ENCODE measurements around the gene ZNF43. TPM values are rescaled to one million over a fixed set of nuclear protein-coding genes. Genes with fewer than 3 reads are reported as not detected.

ZNF43 gene
- total RNA-seq, 1 donor from 2014 or later, result 14.8 TPM

GRCh38 chr19:21841488-21842097 lies 5.6 kb upstream of the ZNF43 start:
- intact Hi-C loops (cut with DNase I), result no loop called here
- ATAC-seq (no peak), DNase-seq (no peak)
- Histone ChIP-seq H3K4me1 (peaks cover 2% of the 10 kb centered on the region), H3K9me3 (no peaks in the 10 kb centered on the region), H3K27ac (no peak overlapping the region), H3K27me3 (ENCODE audit: low read depth) (no peaks in the 10 kb centered on the region), H3K4me3 (no peak overlapping the region), H3K36me3 (peaks cover 51% of the 10 kb centered on the region)
- TF ChIP-seq CTCF (IDR thresholded peaks at IDR 0.05), result no peak

GRCh38 chr19:21841081-21841480 lies 5.1 kb upstream of the ZNF43 start:
- Histone ChIP-seq H3K4me1 (peaks cover 7% of the 10 kb centered on the region), H3K27ac (no peak overlapping the region), H3K4me3 (no peak overlapping the region), H3K9me3 (no peaks in the 10 kb centered on the region), H3K36me3 (peaks cover 50% of the 10 kb centered on the region), H3K27me3 (ENCODE audit: low read depth) (no peaks in the 10 kb centered on the region)
- intact Hi-C loops (cut with DNase I), result no loop called here
- no peak for TF ChIP-seq CTCF (IDR thresholded peaks at IDR 0.05)
- ATAC-seq, result no peak
- DNase-seq, result no peak

- H3K9me3 ChIP-seq, result no peaks in the 10 kb centered on the region
- TF ChIP-seq CTCF (IDR thresholded peaks at IDR 0.05), result no peak
Measured at GRCh38 chr19:21839976-21840375, 4.0 kb upstream of the ZNF43 start.

GRCh38 chr19:21838646-21839045 lies 2.7 kb upstream of the ZNF43 start:
- no peak for TF ChIP-seq CTCF (IDR thresholded peaks at IDR 0.05)
- peaks cover 38% of the 10 kb centered on the region for H3K36me3 ChIP-seq
- H3K27me3 ChIP-seq (ENCODE audit: low read depth), result no peaks in the 10 kb centered on the region
- no peaks in the 10 kb centered on the region for H3K9me3 ChIP-seq
- no peak overlapping the region for H3K27ac ChIP-seq
- intact Hi-C loops (cut with DNase I), result no loop called here
- no peak overlapping the region for H3K4me3 ChIP-seq
- ATAC-seq, result no peak
- H3K4me1 ChIP-seq, result peaks cover 7% of the 10 kb centered on the region
- no peak for DNase-seq

More at GRCh38 chr19:21839976-21840375, 4.0 kb upstream of the ZNF43 start:
- DNase-seq (no peak), ATAC-seq (no peak)
- intact Hi-C loops (cut with DNase I), result no loop called here
- Histone ChIP-seq H3K36me3 (peaks cover 47% of the 10 kb centered on the region), H3K4me3 (no peak overlapping the region), H3K27me3 (ENCODE audit: low read depth) (no peaks in the 10 kb centered on the region), H3K27ac (no peak overlapping the region), H3K4me1 (peaks cover 7% of the 10 kb centered on the region)

- Histone ChIP-seq H3K27ac (peak overlapping the region; percentile 95), H3K27me3 (ENCODE audit: low read depth) (no peaks in the 10 kb centered on the region), H3K36me3 (peaks cover 6% of the 10 kb centered on the region), H3K9me3 (peaks cover 26% of the 10 kb centered on the region), H3K4me3 (peak overlapping the region; percentile 87), H3K4me1 (peaks cover 7% of the 10 kb centered on the region)
- ATAC-seq (no peak), DNase-seq (peak; percentile 46)
- no peak for TF ChIP-seq CTCF (IDR thresholded peaks at IDR 0.05)
- intact Hi-C loops (cut with DNase I), result no loop called here
Measured at GRCh38 chr19:21835429-21835809, 563 bp downstream of the ZNF43 start.

All from lower lobe of right lung (tissue), 2 donors.